Heart left ventricle (tissue), 16 donors: Measurements from ENCODE around the gene TMEM229B. TPM values are rescaled to one million over a fixed set of nuclear protein-coding genes. Genes with fewer than 3 reads are reported as not detected.

ENCODE experiments used
- ATAC-seq, 4 donors: fragments of 200-7000 bp; cut with Tn5 transposase; one replicate each; pipeline ENCODE4 v1.9.1; 2020 to 2022; ENCODE audit warnings: moderate library complexity in 4 of 4, mild to moderate bottlenecking in 3 of 4, moderate number of reproducible peaks in 1 of 4
- DNase-seq, 5 donors: peaks; one replicate each; pipeline ENCODE4 v3.0.0-alpha.2; 2020
- H3K27ac ChIP-seq, 12 donors: fragments of 200-600 bp; sonication (generic) in 4 of 12; one replicate each; pipeline versions ENCODE4 v1.5.0 to v1.8.0; 2016 to 2022; ENCODE audit warnings: mild to moderate bottlenecking in 2 of 12
- H3K27me3 ChIP-seq, 9 donors: fragments of 200-600 bp; sonication (generic) in 2 of 9; one replicate each; pipeline versions ENCODE4 v1.5.1 to v1.8.0; 2016 to 2022; ENCODE audit warnings: mild to moderate bottlenecking in 3 of 9
- H3K36me3 ChIP-seq, 9 donors: fragments of 200-600 bp; sonication (generic) in 2 of 9; one replicate each; pipeline versions ENCODE4 v1.5.0 to v1.8.0; 2018 to 2022; ENCODE audit warnings: mild to moderate bottlenecking in 2 of 9
- H3K4me1 ChIP-seq, 12 donors: fragments of 200-600 bp; sonication (generic) in 4 of 12; one replicate each; pipeline versions ENCODE4 v1.5.0 to v1.8.0; 2016 to 2022; ENCODE audit warnings: mild to moderate bottlenecking in 3 of 12
- H3K4me3 ChIP-seq, 12 donors: fragments of 200-600 bp; sonication (generic) in 4 of 12; one replicate each; pipeline versions ENCODE4 v1.5.0 to v1.8.0; 2017 to 2022; ENCODE audit warnings: mild to moderate bottlenecking in 9 of 12, moderate library complexity in 4 of 12
- H3K9me3 ChIP-seq, 12 donors: fragments of 200-600 bp; sonication (generic) in 4 of 12; one replicate each; pipeline versions ENCODE4 v1.5.0 to v1.8.0; 2016 to 2022; ENCODE audit warnings: mild to moderate bottlenecking in 1 of 12
- POLR2A ChIP-seq, 2 donors: fragments of 450-650 bp; IDR thresholded peaks; one replicate each; pipeline ENCODE4 v1.6.1; 2017; ENCODE audit warnings: antibody characterized with exemption in 2 of 2, mild to moderate bottlenecking in 2 of 2, moderate library complexity in 2 of 2
- WGBS, 4 donors: extraction: QIAGEN DNeasy Blood & Tissue Kit in 2 of 4; methylation state at CpG; one replicate each; pipeline versions ENCODE4 v1.1.5 to v1.1.7; 2013 to 2018; 5-methylcytosine and 5-hydroxymethylcytosine counted together
- intact Hi-C, 10 donors: fragments of 100-400 bp; cut with DNase I; formaldehyde crosslinking; loops; one replicate each; pipeline versions ENCODE4 v1.11.1 to v1.14.2; 2022
- polyA plus RNA-seq, 2 donors: library from polyadenylated mRNA; stranded (reverse); fragments of 200-250 nt; gene quantifications; one replicate each; pipeline ENCODE4 v1.2.3, GENCODE V29; 2013
- total RNA-seq, 9 donors: library from RNA; depleted of rRNA in 2 of 9; stranded (reverse); fragments of >200 nt in 2 of 9; fragmentation: NEBNext Ultra II Directional in 3 of 9; extraction: Animal tissue kit (Norgen Biotek cat#: 25700) in 3 of 9; gene quantifications; one replicate each; pipeline versions ENCODE4 v1.1.0 to v1.2.4, GENCODE V29; 2016 to 2023
- TF ChIP-seq, protein P1 (sequence below), 12 donors: fragments of 200-600 bp; sonication (generic) in 4 of 12; IDR thresholded peaks; one replicate each; pipeline versions ENCODE4 v1.5.0 to v1.8.0; 2018 to 2022; ENCODE audit warnings: antibody characterized with exemption in 12 of 12, mild to moderate bottlenecking in 5 of 12
- donor health status: ischemic (EF 13 %, LVEDD 7.1; RV severe dilation, severe dysfunction).
- donor health status: healthy with polysubstance abuse.
- donor health status: DM: no; HTN: yes; CAD: no.
- donor health status: DM: no; HTN: no; CAD: no.
- donor health status: ischemic (EF 25% LVEDD 6.9; RV normal size, moderate dysfunction).
- donor health status: ischemic (EF 25% LVEDD 5.7; RV mildly dilated, moderate dysfunction).
- donor health status: healthy.
- donor health status: DM: yes; HTN: yes; CAD: no.
- donor health status: ischemic (EF 35%, LVEDD 5.7; RV mildly dilated, moderate dysfunction).
- donor health status: nonischemic (EF 11% LVEDD 7.7; RV severe dilation, severe dysfunction).
- donor health status: DM: yes; HTN: yes; CAD: no.
- donor health status: PGD.
- donor health status: ischemic (EF 29% LVEDD 5.4; RV normal size, mild dysfunction).
- donor health status: nonischemic (EF 23%, LVEDD 6.1; RV moderate dilation, normal function).

TMEM229B gene
- total and polyA plus RNA-seq, 11 donors: 0.69 to 6.5 (median 1.7) TPM

DNA sequence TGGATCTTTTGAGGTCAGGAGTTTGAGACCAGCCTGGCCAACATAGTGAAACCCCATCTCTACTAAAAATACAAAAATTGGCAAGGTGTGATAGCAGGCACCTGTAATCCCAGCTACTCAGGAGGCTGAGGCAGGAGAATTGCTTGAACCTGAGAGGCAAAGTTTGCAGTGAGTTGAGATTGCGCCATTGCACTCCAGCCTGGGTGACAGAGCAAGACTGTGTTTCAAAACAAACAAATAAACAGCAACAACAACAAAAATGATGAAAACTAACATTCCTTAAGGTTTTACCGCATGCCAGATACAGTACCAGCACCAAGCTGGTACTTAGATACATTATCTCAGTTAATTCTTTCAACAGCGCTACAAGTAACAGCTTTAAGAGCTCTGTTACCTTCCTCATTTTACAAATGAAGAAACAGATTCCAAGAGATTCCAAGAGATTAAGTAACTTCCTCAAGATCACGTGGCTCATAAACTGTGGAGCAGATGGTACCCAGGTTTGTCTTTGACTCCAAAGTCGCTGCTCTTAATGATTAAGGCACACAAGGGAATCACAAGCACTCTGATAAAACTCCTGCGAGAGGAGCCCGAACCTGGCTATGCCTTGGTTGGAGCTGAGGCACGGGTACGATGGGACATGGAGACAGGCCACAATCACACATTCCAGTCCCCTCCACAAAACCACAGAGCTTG is 58.9 kb downstream of the TMEM229B start:
- H3K27me3 ChIP-seq: peaks cover 0 to 12% (median 0%) of the 10 kb centered on the region in 9 donors
- no peak overlapping the region for H3K27ac ChIP-seq
- no peaks in the 10 kb centered on the region for H3K9me3 ChIP-seq
- peaks cover 0 to 12% (median 3%) of the 10 kb centered on the region in 12 donors for H3K4me1 ChIP-seq
- intact Hi-C loops: loop anchor here in 8 of 10 donors (2.0 to 10.0 kb wide), 8 partner anchors 53 to 278 kb away; partner anchors contain the start of genes RDH12 (in 4 of the 8) and TMEM229B (in 2 of the 8)
- ATAC-seq (no peak), DNase-seq (no peak)
- TF ChIP-seq, protein P1, sequence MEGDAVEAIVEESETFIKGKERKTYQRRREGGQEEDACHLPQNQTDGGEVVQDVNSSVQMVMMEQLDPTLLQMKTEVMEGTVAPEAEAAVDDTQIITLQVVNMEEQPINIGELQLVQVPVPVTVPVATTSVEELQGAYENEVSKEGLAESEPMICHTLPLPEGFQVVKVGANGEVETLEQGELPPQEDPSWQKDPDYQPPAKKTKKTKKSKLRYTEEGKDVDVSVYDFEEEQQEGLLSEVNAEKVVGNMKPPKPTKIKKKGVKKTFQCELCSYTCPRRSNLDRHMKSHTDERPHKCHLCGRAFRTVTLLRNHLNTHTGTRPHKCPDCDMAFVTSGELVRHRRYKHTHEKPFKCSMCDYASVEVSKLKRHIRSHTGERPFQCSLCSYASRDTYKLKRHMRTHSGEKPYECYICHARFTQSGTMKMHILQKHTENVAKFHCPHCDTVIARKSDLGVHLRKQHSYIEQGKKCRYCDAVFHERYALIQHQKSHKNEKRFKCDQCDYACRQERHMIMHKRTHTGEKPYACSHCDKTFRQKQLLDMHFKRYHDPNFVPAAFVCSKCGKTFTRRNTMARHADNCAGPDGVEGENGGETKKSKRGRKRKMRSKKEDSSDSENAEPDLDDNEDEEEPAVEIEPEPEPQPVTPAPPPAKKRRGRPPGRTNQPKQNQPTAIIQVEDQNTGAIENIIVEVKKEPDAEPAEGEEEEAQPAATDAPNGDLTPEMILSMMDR (IDR thresholded peaks at IDR 0.05): no peak
- H3K4me3 ChIP-seq: no peak overlapping the region
- H3K36me3 ChIP-seq: no peaks in the 10 kb centered on the region
- 72 to 76% (median 75%) methylated on average over 9 of the region's 9 CpGs for WGBS, 4 donors

DNA sequence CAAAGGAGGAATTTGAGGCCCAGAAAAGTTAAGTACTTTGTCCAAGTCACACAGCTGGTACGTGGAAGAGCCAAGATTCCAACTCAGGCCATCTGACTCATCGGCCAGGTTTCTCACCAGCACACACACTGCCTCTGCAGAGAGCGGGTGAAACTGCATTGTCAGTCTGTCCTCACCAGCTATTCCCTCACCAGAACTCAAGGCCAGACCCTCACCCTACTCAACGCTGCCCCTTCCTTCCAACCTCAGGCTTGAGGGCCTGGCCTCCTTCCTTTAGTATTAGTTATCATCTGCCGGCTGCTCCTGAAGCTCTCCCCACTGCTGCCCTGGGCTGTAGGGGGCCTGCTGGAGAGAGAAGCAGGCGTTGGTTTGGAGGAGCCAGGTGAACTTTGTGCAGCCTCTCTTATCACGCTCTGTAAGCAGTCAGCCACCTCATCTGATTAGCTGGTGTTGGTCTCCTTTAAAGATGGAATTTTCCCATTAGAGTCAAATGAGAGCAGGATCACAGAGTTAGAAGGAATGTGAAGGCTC is 60.0 kb downstream of the TMEM229B start:
- no peak for ATAC-seq
- H3K27ac ChIP-seq: no peak overlapping the region
- H3K4me3 ChIP-seq: no peak overlapping the region
- peaks cover 0 to 12% (median 5%) of the 10 kb centered on the region in 12 donors for H3K4me1 ChIP-seq
- H3K27me3 ChIP-seq: peaks cover 0 to 12% (median 0%) of the 10 kb centered on the region in 9 donors
- intact Hi-C loops: loop anchor here in 8 of 10 donors (2.0 to 10.0 kb wide), 8 partner anchors 54 to 279 kb away; partner anchors contain the start of genes RDH12 (in 4 of the 8) and TMEM229B (in 2 of the 8)
- no peak for DNase-seq
- H3K36me3 ChIP-seq: no peaks in the 10 kb centered on the region
- H3K9me3 ChIP-seq: no peaks in the 10 kb centered on the region
- 74 to 84% (median 79%) methylated on average over 7 of the region's 7 CpGs for WGBS, 4 donors
- no peak for TF ChIP-seq POLR2A (IDR thresholded peaks at IDR 0.05)
- TF ChIP-seq, protein P1 (IDR thresholded peaks at IDR 0.05): no peak

- peaks cover 0 to 12% (median 5%) of the 10 kb centered on the region in 12 donors for H3K4me1 ChIP-seq
- WGBS, 4 donors: 28 to 38% (median 32%) methylated on average over 28 to 30 of the region's 30 CpGs
- no peaks in the 10 kb centered on the region for H3K9me3 ChIP-seq
- intact Hi-C loops: loop anchor here (1.0 to 10.0 kb wide), 11 partner anchors 55 to 280 kb away; partner anchors contain the start of genes RDH12 (in 4 of the 10) and TMEM229B (in 2 of the 10)
- ATAC-seq: peak; percentile 73 to 92 (median 85)
- TF ChIP-seq, protein P1 (IDR thresholded peaks at IDR 0.05): peak; percentile 66 to 83 (median 77)
- TF ChIP-seq POLR2A (IDR thresholded peaks at IDR 0.05): no peak
- H3K4me3 ChIP-seq: no peak overlapping the region
- H3K36me3 ChIP-seq: no peaks in the 10 kb centered on the region
- no peak overlapping the region for H3K27ac ChIP-seq
- H3K27me3 ChIP-seq: peaks cover 0 to 12% (median 0%) of the 10 kb centered on the region in 9 donors
- DNase-seq: peak; percentile 68 to 80 (median 74)
Observed at GRCh38 chr14:67426983-67427606, 61.4 kb downstream of the TMEM229B start.

- DNase-seq: peak in 1 of 5 donors; percentile 57
- H3K9me3 ChIP-seq: no peaks in the 10 kb centered on the region
- H3K4me3 ChIP-seq: no peak overlapping the region
- WGBS, 4 donors: 44 to 64% (median 54%) methylated on average over 8 of the region's 8 CpGs
- H3K27ac ChIP-seq: no peak overlapping the region
- peaks cover 0 to 12% (median 4%) of the 10 kb centered on the region in 12 donors for H3K4me1 ChIP-seq
- TF ChIP-seq POLR2A (IDR thresholded peaks at IDR 0.05): no peak
- TF ChIP-seq, protein P1 (IDR thresholded peaks at IDR 0.05): no peak
- H3K27me3 ChIP-seq: peaks cover 0 to 12% (median 0%) of the 10 kb centered on the region in 9 donors
- no peaks in the 10 kb centered on the region for H3K36me3 ChIP-seq
- peak in 1 of 4 donors; percentile 14 for ATAC-seq
- intact Hi-C loops: loop anchor here in 9 of 10 donors (2.0 to 10.0 kb wide), 10 partner anchors 56 to 281 kb away; partner anchors contain the start of genes RDH12 (in 4 of the 9) and TMEM229B (in 2 of the 9)
Observed at GRCh38 chr14:67426161-67426560, 62.4 kb downstream of the TMEM229B start.
